Activated CD4-positive, alpha-beta T cell treated with anti-CD3 and anti-CD28 coated beads for 36 hours (primary cell): Measurements from ENCODE around the gene NELFA. TPM values are rescaled to one million over a fixed set of nuclear protein-coding genes. Genes with fewer than 3 reads are reported as not detected.
A peak's percentile ranks its signal among the peaks of the same experiment; 100 is the strongest.

Source experiments
- ATAC-seq: fragments of 200-7000 bp; cut with Tn5 transposase; one replicate; pipeline ENCODE4 v1.10.0; 2021; ENCODE audit warnings: mild to moderate bottlenecking, moderate library complexity
- CTCF ChIA-PET: fragments of 350-600 bp; sonication (Branson Sonifier 250); formaldehyde crosslinking; loops from one replicate; lab custom pipeline; 2021; ENCODE audit warnings: antibody characterized with exemption; lab: Charles Lee
- POLR2A ChIA-PET: fragments of 350-600 bp; sonication (Branson Sonifier 250); formaldehyde crosslinking; loops from one replicate; lab custom pipeline; 2021; ENCODE audit warnings: antibody characterized with exemption, inconsistent platforms; lab: Charles Lee
- DNase-seq: peaks from one replicate; pipeline ENCODE4 v3.0.0-alpha.2; 2020
- H3K27ac Mint-ChIP-seq: one replicate; pipeline ENCODE4 v1.8.0; 2021; ENCODE audit warnings: mixed read lengths
- H3K27me3 Mint-ChIP-seq: one replicate; pipeline ENCODE4 v1.8.0; 2021; ENCODE audit warnings: mixed read lengths
- H3K36me3 Mint-ChIP-seq: one replicate; pipeline ENCODE4 v1.8.0; 2021; ENCODE audit warnings: low read depth, mixed read lengths
- H3K4me1 Mint-ChIP-seq: one replicate; pipeline ENCODE4 v1.8.0; 2021; ENCODE audit warnings: mixed read lengths
- H3K4me3 Mint-ChIP-seq: one replicate; pipeline ENCODE4 v1.8.0; 2021; ENCODE audit warnings: mild to moderate bottlenecking, moderate library complexity, mixed read lengths
- H3K9me3 Mint-ChIP-seq: one replicate; pipeline ENCODE4 v1.8.0; 2021; ENCODE audit warnings: low read depth, mixed read lengths
- intact Hi-C, 2 experiments: fragments of 100-400 bp; cut with DNase I in 1 of 2; cut with micrococcal nuclease in 1 of 2; formaldehyde crosslinking; loops; one replicate each; pipeline versions ENCODE4 v1.14.2 to v1.15.1; 2022 to 2024; cut with DNase I, micrococcal nuclease
- total RNA-seq, 2 experiments: library from RNA; stranded (reverse); gene quantifications; one replicate each; pipeline ENCODE4 v1.2.3, GENCODE V29; 2021

Gene NELFA
- total RNA-seq, 2 experiments from 2014 or later = 41.6 to 48.3 TPM

- Mint-ChIP-seq H3K27ac (no peak overlapping the region), H3K27me3 (peaks cover 8% of the 10 kb centered on the region), H3K4me3 (no peak overlapping the region), H3K36me3 (no peaks in the 10 kb centered on the region), H3K4me1 (no peaks in the 10 kb centered on the region), H3K9me3 (no peaks in the 10 kb centered on the region)
- DNase-seq = no peak
- POLR2A ChIA-PET = no interaction called here
- CTCF ChIA-PET = interaction anchor here (1.0 kb wide), 1 partner anchor 10 kb away, joined by 3 read pairs; no protein-coding TSS in a partner anchor
- ATAC-seq = no peak
- intact Hi-C loops = no loop called here
These were observed 36.8 kb upstream of the NELFA start for GRCh38 chr4:2045518-2045951.

GRCh38 chr4:2044542-2045517 is 36.1 kb upstream of the NELFA start:
- Mint-ChIP-seq H3K4me1 (no peaks in the 10 kb centered on the region), H3K27ac (no peak overlapping the region), H3K4me3 (no peak overlapping the region), H3K27me3 (peaks cover 13% of the 10 kb centered on the region), H3K36me3 (no peaks in the 10 kb centered on the region), H3K9me3 (no peaks in the 10 kb centered on the region)
- no peak for ATAC-seq
- no peak for DNase-seq
- ChIA-PET CTCF (interaction anchor here (0.7 kb wide), 2 partner anchors 351 to 592 kb away, joined by 3 to 4 read pairs; no protein-coding TSS in a partner anchor), POLR2A (no interaction called here)
- intact Hi-C loops = loop anchor here in 1 of 2 experiments (5.0 kb wide), 1 partner anchor 173 kb away; the partner anchor contains the start of gene NSD2

GRCh38 chr4:2044119-2044485 is 35.3 kb upstream of the NELFA start:
- Mint-ChIP-seq H3K27ac (no peak overlapping the region), H3K27me3 (peaks cover 12% of the 10 kb centered on the region), H3K4me1 (no peaks in the 10 kb centered on the region), H3K9me3 (no peaks in the 10 kb centered on the region), H3K4me3 (no peak overlapping the region), H3K36me3 (no peaks in the 10 kb centered on the region)
- intact Hi-C loops = loop anchor here in 1 of 2 experiments (5.0 kb wide), 1 partner anchor 172 kb away; the partner anchor contains the start of gene NSD2
- CTCF ChIA-PET = interaction anchor here (0.7 kb wide), 2 partner anchors 351 to 592 kb away, joined by 3 to 4 read pairs; no protein-coding TSS in a partner anchor
- POLR2A ChIA-PET = no interaction called here
- ATAC-seq (no peak), DNase-seq (no peak)

- ATAC-seq (no peak), DNase-seq (no peak)
- H3K36me3 Mint-ChIP-seq = no peaks in the 10 kb centered on the region
- intact Hi-C loops = loop anchor here (2.0 to 5.0 kb wide), 2 partner anchors 15 to 171 kb away; partner anchors contain the start of genes NAT8L (in 2 of the 2) and NSD2 (in 1 of the 2)
- H3K27ac Mint-ChIP-seq = no peak overlapping the region
- H3K9me3 Mint-ChIP-seq = no peaks in the 10 kb centered on the region
- ChIA-PET CTCF (no interaction called here), POLR2A (no interaction called here)
- H3K4me1 Mint-ChIP-seq = no peaks in the 10 kb centered on the region
- peaks cover 16% of the 10 kb centered on the region for H3K27me3 Mint-ChIP-seq
- H3K4me3 Mint-ChIP-seq = peak overlapping the region; percentile 60
These were observed 34.8 kb upstream of the NELFA start for GRCh38 chr4:2043396-2044118.

- Mint-ChIP-seq H3K27me3 (peaks cover 12% of the 10 kb centered on the region), H3K9me3 (no peaks in the 10 kb centered on the region), H3K4me3 (peak overlapping the region; percentile 60), H3K36me3 (no peaks in the 10 kb centered on the region), H3K27ac (no peak overlapping the region), H3K4me1 (no peaks in the 10 kb centered on the region)
- ATAC-seq (no peak), DNase-seq (no peak)
- POLR2A ChIA-PET = no interaction called here
- intact Hi-C loops = loop anchor here (1.0 to 5.0 kb wide), 3 partner anchors 16 to 426 kb away; partner anchors contain the start of genes NAT8L (in 2 of the 2), NSD2 (in 1 of the 2) and RNF4 (in 1 of the 2)
- CTCF ChIA-PET = no interaction called here
These were observed 34.2 kb upstream of the NELFA start for GRCh38 chr4:2042947-2043395.

- ChIA-PET CTCF (no interaction called here), POLR2A (no interaction called here)
- ATAC-seq (peak; percentile 57), DNase-seq (peak; percentile 66)
- Mint-ChIP-seq H3K27me3 (peaks cover 12% of the 10 kb centered on the region), H3K4me1 (no peaks in the 10 kb centered on the region), H3K9me3 (no peaks in the 10 kb centered on the region), H3K36me3 (no peaks in the 10 kb centered on the region), H3K4me3 (peak overlapping the region; percentile 70), H3K27ac (no peak overlapping the region)
- intact Hi-C loops = loop anchor here (1.0 to 5.0 kb wide), 3 partner anchors 16 to 427 kb away; partner anchors contain the start of genes NAT8L (in 2 of the 2), NSD2 (in 1 of the 2) and RNF4 (in 1 of the 2)
These were observed 33.6 kb upstream of the NELFA start for GRCh38 chr4:2042204-2042946.

- ATAC-seq = peak; percentile 87
- CTCF ChIA-PET = no interaction called here
- Mint-ChIP-seq H3K4me3 (peak overlapping the region; percentile 70), H3K9me3 (no peaks in the 10 kb centered on the region), H3K4me1 (no peaks in the 10 kb centered on the region), H3K27ac (no peak overlapping the region), H3K36me3 (no peaks in the 10 kb centered on the region), H3K27me3 (peaks cover 14% of the 10 kb centered on the region)
- peak; percentile 93 for DNase-seq
- intact Hi-C loops = loop anchor here (1.0 to 5.0 kb wide), 5 partner anchors 17 to 428 kb away; partner anchors contain the start of genes NAT8L (in 2 of the 2), CFAP99 (in 1 of the 2), NSD2 (in 1 of the 2) and RNF4 (in 1 of the 2)
- POLR2A ChIA-PET = interaction anchor here (1.0 kb wide), 1 partner anchor 427 kb away, joined by 4 read pairs; the partner anchor contains the start of gene RNF4
These were observed 32.7 kb upstream of the NELFA start for GRCh38 chr4:2041239-2042130.

- no peak for ATAC-seq
- no peaks in the 10 kb centered on the region for H3K9me3 Mint-ChIP-seq
- peak overlapping the region; percentile 50 for H3K4me3 Mint-ChIP-seq
- H3K4me1 Mint-ChIP-seq = no peaks in the 10 kb centered on the region
- POLR2A ChIA-PET = interaction anchor here (1.0 kb wide), 1 partner anchor 428 kb away, joined by 4 read pairs; the partner anchor contains the start of gene RNF4
- CTCF ChIA-PET = no interaction called here
- H3K27ac Mint-ChIP-seq = no peak overlapping the region
- intact Hi-C loops = loop anchor here (1.0 to 5.0 kb wide), 3 partner anchors 31 to 378 kb away; partner anchors contain the start of genes CFAP99 (in 1 of the 2), NSD2 (in 1 of the 2) and ZFYVE28 (in 1 of the 2)
- H3K27me3 Mint-ChIP-seq = peaks cover 16% of the 10 kb centered on the region
- no peak for DNase-seq
- no peaks in the 10 kb centered on the region for H3K36me3 Mint-ChIP-seq
These were observed 31.8 kb upstream of the NELFA start for GRCh38 chr4:2040391-2041238.

GRCh38 chr4:2036866-2037265 is 28.1 kb upstream of the NELFA start:
- H3K27me3 Mint-ChIP-seq = peaks cover 21% of the 10 kb centered on the region

More at GRCh38 chr4:2036866-2037265, 28.1 kb upstream of the NELFA start:
- no peaks in the 10 kb centered on the region for H3K36me3 Mint-ChIP-seq
- no peaks in the 10 kb centered on the region for H3K4me1 Mint-ChIP-seq
- H3K27ac Mint-ChIP-seq = no peak overlapping the region
- POLR2A ChIA-PET = no interaction called here
- intact Hi-C loops = no loop called here
- no peak overlapping the region for H3K4me3 Mint-ChIP-seq
- CTCF ChIA-PET = no interaction called here
- no peaks in the 10 kb centered on the region for H3K9me3 Mint-ChIP-seq
- DNase-seq (no peak), ATAC-seq (no peak)
